H1 (cell line): ENCODE measurements around the gene NUP98. TPM values are rescaled to one million over a fixed set of nuclear protein-coding genes. Genes with fewer than 3 reads are reported as not detected.

ENCODE experiments used
- CTCF ChIA-PET: fragments of 300-600 bp; sonication (Branson Sonifier 250); formaldehyde crosslinking; loops from one replicate; lab custom pipeline; 2021; ENCODE audit not compliant: partially characterized antibody; lab: Charles Lee
- POLR2A ChIA-PET: fragments of 300-600 bp; sonication (Branson Sonifier 250); formaldehyde crosslinking; loops from one replicate; lab custom pipeline; 2021; ENCODE audit warnings: inconsistent platforms; ENCODE audit not compliant: partially characterized antibody; lab: Charles Lee
- DNase-seq, 2 experiments: peaks; one replicate each; pipeline versions ENCODE4 v3.0.0 to v3.0.0-alpha.2; 2010 to 2022; ENCODE audit warnings: low spot score in 2 of 2, low read depth in 1 of 2, mixed read lengths in 1 of 2
- FAIRE-seq: peaks from 2 replicates; lab custom pipeline; 2011; peaks lifted over from hg19 to GRCh38; lab: Jason Lieb, UNC
- H2AFZ ChIP-seq: 2 replicates; pipeline ENCODE4 v1.8.1; 2012; ENCODE audit warnings: low read length, inconsistent platforms
- H2AK5ac ChIP-seq: 2 replicates; pipeline ENCODE4 v1.6.1; 2013; ENCODE audit warnings: low read depth, low read length
- H2BK120ac ChIP-seq: replicated peaks from 2 replicates; pipeline ENCODE3; 2013; ENCODE audit warnings: low read depth, low read length, inconsistent platforms
- H2BK12ac ChIP-seq: 2 replicates; pipeline ENCODE4 v1.6.1; 2013; ENCODE audit warnings: low read depth, low read length
- H2BK15ac ChIP-seq: 2 replicates; pipeline ENCODE4 v1.6.1; 2013; ENCODE audit warnings: low read length
- H2BK20ac ChIP-seq: 2 replicates; pipeline ENCODE4 v1.6.1; 2013; ENCODE audit warnings: low read length
- H2BK5ac ChIP-seq: 2 replicates; pipeline ENCODE4 v1.6.1; 2013; ENCODE audit warnings: low read depth, low read length
- H3K14ac ChIP-seq: 2 replicates; pipeline ENCODE4 v1.6.1; 2013; ENCODE audit warnings: inconsistent platforms; ENCODE audit not compliant: insufficient read length
- H3K18ac ChIP-seq: 2 replicates; pipeline ENCODE4 v1.6.1; 2013; ENCODE audit warnings: low read length; ENCODE audit errors: extremely low read depth
- H3K23ac ChIP-seq: 2 replicates; pipeline ENCODE4 v1.6.1; 2013; ENCODE audit warnings: inconsistent platforms; ENCODE audit not compliant: insufficient read length
- H3K23me2 ChIP-seq: 2 replicates; pipeline ENCODE4 v1.6.1; 2013; ENCODE audit warnings: low read depth, low read length
- H3K27ac ChIP-seq: 2 replicates; pipeline ENCODE4 v1.6.1; 2011; ENCODE audit warnings: low read depth, low read length, inconsistent platforms
- H3K27me3 ChIP-seq, 4 experiments: replicated peaks in 1 of 4; 1 replicate in 1 of 4; 2 replicates in 3 of 4; pipeline versions ENCODE4 v1.6.1 to v1.8.1; 2011 to 2013; ENCODE audit warnings: low read length in 3 of 4, mild to moderate bottlenecking in 3 of 4, inconsistent platforms in 2 of 4, mixed read lengths in 2 of 4, moderate library complexity in 1 of 4; ENCODE audit not compliant: control insufficient read depth in 3 of 4, insufficient read depth in 3 of 4; ENCODE audit errors: extremely low read depth in 1 of 4
- H3K36me3 ChIP-seq, 4 experiments: 2 replicates each; pipeline versions ENCODE4 v1.6.1 to v1.8.1; 2011 to 2013; ENCODE audit warnings: mild to moderate bottlenecking in 4 of 4, low read length in 3 of 4, moderate library complexity in 2 of 4, control low read depth in 1 of 4, inconsistent platforms in 1 of 4; ENCODE audit not compliant: insufficient read depth in 4 of 4, control insufficient read depth in 2 of 4
- H3K4ac ChIP-seq: replicated peaks from 2 replicates; pipeline ENCODE3; 2013; ENCODE audit warnings: low read length, low read depth, mixed read lengths, inconsistent platforms; ENCODE audit not compliant: insufficient read length
- H3K4me1 ChIP-seq, 4 experiments: replicated peaks in 1 of 4; 1 replicate in 1 of 4; 2 replicates in 3 of 4; pipeline versions ENCODE4 v1.6.1 to v1.8.1; 2011 to 2013; ENCODE audit warnings: low read length in 3 of 4, inconsistent platforms in 2 of 4, mixed read lengths in 1 of 4; ENCODE audit not compliant: insufficient read depth in 4 of 4, control insufficient read depth in 3 of 4
- H3K4me2 ChIP-seq, 2 experiments: 2 replicates each; pipeline versions ENCODE4 v1.6.1 to v1.8.1; 2011 to 2013; ENCODE audit warnings: low read depth in 2 of 2, low read length in 2 of 2, control low read depth in 1 of 2, inconsistent platforms in 1 of 2, mild to moderate bottlenecking in 1 of 2; ENCODE audit not compliant: insufficient read depth in 1 of 2
- H3K4me3 ChIP-seq, 4 experiments: fragments of 200-600, 300-600 bp in 1 of 4; sonication (generic), shearing (Covaris generic), sonication (Bioruptor Twin) in 1 of 4; 2 replicates each; pipeline versions ENCODE4 v1.5.1 to v1.8.1; 2011 to 2016; ENCODE audit warnings: low read length in 4 of 4, low read depth in 3 of 4, control low read depth in 2 of 4, inconsistent platforms in 2 of 4, mild to moderate bottlenecking in 2 of 4, mixed read lengths in 1 of 4, moderate library complexity in 1 of 4; ENCODE audit not compliant: insufficient read depth in 2 of 4; ENCODE audit errors: extremely low read depth in 1 of 4
- H3K56ac ChIP-seq: replicated peaks from 2 replicates; pipeline ENCODE3; 2013; ENCODE audit warnings: low read depth, mild to moderate bottlenecking, mixed read lengths, low read length, inconsistent platforms; ENCODE audit not compliant: insufficient read length
- H3K79me1 ChIP-seq: 2 replicates; pipeline ENCODE4 v1.6.1; 2013; ENCODE audit warnings: low read depth, low read length, control low read depth
- H3K79me2 ChIP-seq, 2 experiments: 2 replicates each; pipeline versions ENCODE4 v1.6.1 to v1.8.1; 2012 to 2013; ENCODE audit warnings: low read length in 2 of 2, mild to moderate bottlenecking in 2 of 2, inconsistent platforms in 1 of 2; ENCODE audit not compliant: insufficient read depth in 2 of 2, control insufficient read depth in 1 of 2
- H3K9ac ChIP-seq, 4 experiments: replicated peaks in 1 of 4; 1 replicate in 1 of 4; 2 replicates in 3 of 4; pipeline versions ENCODE4 v1.6.1 to v1.8.1; 2011 to 2013; ENCODE audit warnings: low read depth in 3 of 4, low read length in 3 of 4, control low read depth in 2 of 4, mild to moderate bottlenecking in 2 of 4, moderate library complexity in 2 of 4, inconsistent platforms in 1 of 4; ENCODE audit errors: extremely low read depth in 1 of 4
- H3K9me3 ChIP-seq, 2 experiments: 2 replicates each; pipeline versions ENCODE4 v1.6.1 to v1.8.1; 2012 to 2013; ENCODE audit warnings: mild to moderate bottlenecking in 2 of 2, moderate library complexity in 2 of 2, control low read depth in 1 of 2, inconsistent platforms in 1 of 2, low read depth in 1 of 2, low read length in 1 of 2, mixed read lengths in 1 of 2; ENCODE audit not compliant: insufficient read depth in 2 of 2
- H4K20me1 ChIP-seq, 2 experiments: replicated peaks in 1 of 2; 2 replicates each; pipeline versions ENCODE3 to v1.8.1; 2011 to 2013; ENCODE audit warnings: inconsistent platforms in 2 of 2, low read length in 2 of 2, mild to moderate bottlenecking in 1 of 2; ENCODE audit not compliant: insufficient read depth in 2 of 2, control insufficient read depth in 1 of 2
- H4K5ac ChIP-seq: 2 replicates; pipeline ENCODE4 v1.6.1; 2013; ENCODE audit warnings: low read length, low read depth, mixed read lengths, inconsistent platforms; ENCODE audit not compliant: insufficient read length
- H4K8ac ChIP-seq: 2 replicates; pipeline ENCODE4 v1.8.0; 2013; ENCODE audit warnings: mild to moderate bottlenecking, moderate library complexity, low read length, inconsistent platforms; ENCODE audit not compliant: insufficient read depth; ENCODE audit errors: extremely low read depth
- H4K91ac ChIP-seq: replicated peaks from 2 replicates; pipeline ENCODE3; 2013; ENCODE audit warnings: low read length, mixed read lengths, inconsistent platforms; ENCODE audit not compliant: insufficient read length
- KDM1A ChIP-seq: fragments of 200-600, 300-600 bp; sonication (generic); IDR thresholded peaks from 2 replicates; pipeline ENCODE4 v1.7.1; 2016; ENCODE audit warnings: mild to moderate bottlenecking, low read length, borderline replicate concordance
- KDM4A ChIP-seq: IDR thresholded peaks from one replicate; pipeline ENCODE4 v1.7.1; 2012; ENCODE audit warnings: low read depth, mild to moderate bottlenecking, moderate library complexity, low read length, inconsistent platforms; ENCODE audit not compliant: severe bottlenecking
- SIRT6 ChIP-seq: IDR thresholded peaks from one replicate; pipeline ENCODE4 v1.7.1; 2012; ENCODE audit warnings: low read length, inconsistent platforms
- SP1 ChIP-seq: IDR thresholded peaks from 2 replicates; pipeline ENCODE4 v1.6.1; 2011; ENCODE audit warnings: low read depth, low read length
- TEAD4 ChIP-seq: IDR thresholded peaks from 2 replicates; pipeline ENCODE4 v1.6.1; 2012; ENCODE audit warnings: low read depth, low read length, inconsistent platforms, mixed read lengths
- YY1 ChIP-seq: IDR thresholded peaks from 2 replicates; pipeline ENCODE4 v1.6.1; 2011; ENCODE audit warnings: low read depth, mild to moderate bottlenecking, low read length
- WGBS, 2 experiments: shearing (Covaris generic) in 1 of 2; methylation state at CpG; one replicate each; pipeline versions ENCODE4 v1.1.6 to v1.1.7; 2013 to 2015; ENCODE audit warnings: low lambda C conversion rate in 2 of 2, mixed read lengths in 2 of 2, inconsistent platforms in 1 of 2, low coverage in 1 of 2, missing lambda C conversion rate in 1 of 2; ENCODE audit not compliant: insufficient replicate concordance in 2 of 2, insufficient coverage in 1 of 2, insufficient read length in 1 of 2; ENCODE audit errors: extremely low coverage in 1 of 2, missing lambda C conversion rate in 1 of 2; 5-methylcytosine and 5-hydroxymethylcytosine counted together
- polyA plus RNA-seq, 7 experiments: library from polyadenylated mRNA; depleted of rRNA in 3 of 7; stranded (reverse) in 5 of 7; unstranded in 2 of 7; fragments of >200 nt in 5 of 7; fragments of 200-250 nt in 2 of 7; gene quantifications; 1 replicate in 5 of 7; 2 replicates in 1 of 7; 4 replicates in 1 of 7; pipeline versions ENCODE4 v1.2.1 to v1.2.3, GENCODE V29; 2011 to 2013; ENCODE audit warnings: missing spikeins in 2 of 7, mixed read lengths in 2 of 7
- total RNA-seq: library from RNA; stranded (reverse); fragmentation: NEBNext Ultra II Directional; extraction: Animal tissue kit (Norgen Biotek cat#: 25700); gene quantifications from 2 replicates; pipeline ENCODE4 v1.2.1, GENCODE V29; 2021
- TF ChIP-seq, protein P1 (sequence below): IDR thresholded peaks from 2 replicates; pipeline ENCODE4 v1.6.1; 2012; ENCODE audit warnings: inconsistent platforms

Gene NUP98
- total and polyA plus RNA-seq, 2 of the 8 experiments (the other 6 are each of a cell fraction or from before 2014, with no cell fraction given) = 98.6 to 261 TPM

DNA sequence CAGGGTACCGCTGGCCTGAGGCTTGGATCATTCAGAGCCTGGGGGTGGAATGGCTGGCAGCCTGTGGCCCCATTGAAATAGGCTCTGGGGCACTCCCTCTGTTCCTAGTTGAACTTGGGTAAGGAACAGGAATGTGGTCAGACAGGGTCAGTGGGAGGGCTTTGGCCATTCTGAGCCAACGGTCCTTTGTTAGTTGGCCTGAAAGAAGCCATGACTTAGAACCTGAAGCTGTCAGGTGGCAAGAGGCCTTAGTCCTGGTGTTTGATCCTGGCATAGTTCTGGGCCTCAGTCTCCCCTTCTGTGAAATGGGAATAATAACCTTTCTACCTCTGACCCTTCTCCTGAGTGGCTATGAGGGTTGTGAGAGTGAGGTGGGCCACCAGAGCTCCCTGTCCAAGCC lies 19.3 kb upstream of the NUP98 start:
- H4K20me1 ChIP-seq = peaks cover 2% of the 10 kb centered on the region in 2 experiments
- peak; percentile 53; the same call in 1 of the 2 replicates for TF ChIP-seq KDM1A
- peak; percentile 44; the same call in 1 of the 2 replicates for TF ChIP-seq TEAD4
- TF ChIP-seq, protein P1, sequence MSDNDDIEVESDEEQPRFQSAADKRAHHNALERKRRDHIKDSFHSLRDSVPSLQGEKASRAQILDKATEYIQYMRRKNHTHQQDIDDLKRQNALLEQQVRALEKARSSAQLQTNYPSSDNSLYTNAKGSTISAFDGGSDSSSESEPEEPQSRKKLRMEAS = no peak
- 0 out of 2 replicates have a peak, but pooled peaks have one; percentile 19 for TF ChIP-seq YY1
- TF ChIP-seq KDM4A = no peak
- peak; percentile 44; the same call in 1 of the 2 replicates for TF ChIP-seq SP1
- no peak for TF ChIP-seq SIRT6
- H4K8ac ChIP-seq = no peak overlapping the region; the same call in 1 of the 2 replicates
- no peak overlapping the region for H2AK5ac ChIP-seq
- H3K79me2 ChIP-seq = peaks cover 0 to 3% of the 10 kb centered on the region in 2 experiments; a peak in 1 of 4 replicates
- no peaks in the 10 kb centered on the region for H3K9me3 ChIP-seq
- H3K4me1 ChIP-seq = no peaks in the 10 kb centered on the region; a peak in 1 of 7 replicates
- H2BK15ac ChIP-seq = no peak overlapping the region
- FAIRE-seq = no peak
- 0 out of 4 replicates have a peak overlapping the region, but pooled peaks of 1 of the 2 experiments have one; percentile 1 for H3K4me2 ChIP-seq
- no peak overlapping the region for H2BK12ac ChIP-seq
- WGBS, 2 experiments = 100% methylated on average over 2 of the region's 2 CpGs; no CpG with 5 or more reads in 1 of the 2 experiments
- H3K23ac ChIP-seq = no peak overlapping the region
- H3K27me3 ChIP-seq = no peaks in the 10 kb centered on the region
- H3K9ac ChIP-seq = no peak overlapping the region
- H2BK5ac ChIP-seq = no peak overlapping the region
- no peaks in the 10 kb centered on the region; the same call in 1 of the 2 replicates for H3K79me1 ChIP-seq
- POLR2A ChIA-PET = interaction anchor here (0.8 to 1.7 kb wide), 4 partner anchors 10 to 33 kb away, joined by 3 to 6 read pairs (median 3); no protein-coding TSS in a partner anchor
- H3K27ac ChIP-seq = no peak overlapping the region; the same call in 1 of the 2 replicates
- no peak overlapping the region for H4K5ac ChIP-seq
- CTCF ChIA-PET = interaction anchor here (0.7 to 10.8 kb wide), 6 partner anchors 9 to 256 kb away, joined by 3 to 61 read pairs (median 4); no protein-coding TSS in a partner anchor
- no peak overlapping the region for H3K4me3 ChIP-seq
- no peak for DNase-seq
- H4K91ac ChIP-seq = no peak overlapping the region
- no peak overlapping the region for H2BK120ac ChIP-seq
- no peak overlapping the region for H2BK20ac ChIP-seq
- no peaks in the 10 kb centered on the region; the same call in 1 of the 2 replicates for H3K23me2 ChIP-seq
- H3K4ac ChIP-seq = no peak overlapping the region
- H3K18ac ChIP-seq = no peak overlapping the region
- H3K56ac ChIP-seq = no peak overlapping the region
- H3K36me3 ChIP-seq = peaks cover 0 to 4% (median 1%) of the 10 kb centered on the region in 4 experiments; a peak in 1 of 8 replicates
- H2AFZ ChIP-seq = no peak overlapping the region
- no peak overlapping the region for H3K14ac ChIP-seq
